Kidney epithelial cell (primary cell): Measurements from ENCODE around the gene NCKAP5. TPM values are rescaled to one million over a fixed set of nuclear protein-coding genes. Genes with fewer than 3 reads are reported as not detected.

ENCODE experiments used
- DNase-seq: peaks from one replicate; pipeline ENCODE4 v3.0.0-alpha.2; 2010; ENCODE audit warnings: low read depth
- H3K27me3 ChIP-seq: 2 replicates; pipeline ENCODE4 v1.6.0; 2011; ENCODE audit warnings: low read length; ENCODE audit not compliant: control insufficient read depth, insufficient read depth
- H3K36me3 ChIP-seq: 2 replicates; pipeline ENCODE4 v1.5.1; 2011; ENCODE audit warnings: low read length; ENCODE audit not compliant: control insufficient read depth, insufficient read depth
- H3K4me3 ChIP-seq: 2 replicates; pipeline ENCODE4 v1.5.1; 2011; ENCODE audit warnings: low read depth, mild to moderate bottlenecking, control low read depth, low read length
- total RNA-seq: library from RNA; depleted of rRNA; stranded (reverse); fragments of >200 nt; gene quantifications from 2 replicates; pipeline ENCODE4 v1.2.3, GENCODE V29; 2015
- TF ChIP-seq, protein P1 (sequence below): IDR thresholded peaks from 2 replicates; pipeline ENCODE4 v1.5.1; 2011; ENCODE audit warnings: mild to moderate bottlenecking, moderate library complexity, low read length, control low read depth, inconsistent platforms; ENCODE audit not compliant: insufficient read depth, poor library complexity, severe bottlenecking

NCKAP5 gene
- total RNA-seq, 1 donor from 2014 or later, result 0.33 TPM

DNA sequence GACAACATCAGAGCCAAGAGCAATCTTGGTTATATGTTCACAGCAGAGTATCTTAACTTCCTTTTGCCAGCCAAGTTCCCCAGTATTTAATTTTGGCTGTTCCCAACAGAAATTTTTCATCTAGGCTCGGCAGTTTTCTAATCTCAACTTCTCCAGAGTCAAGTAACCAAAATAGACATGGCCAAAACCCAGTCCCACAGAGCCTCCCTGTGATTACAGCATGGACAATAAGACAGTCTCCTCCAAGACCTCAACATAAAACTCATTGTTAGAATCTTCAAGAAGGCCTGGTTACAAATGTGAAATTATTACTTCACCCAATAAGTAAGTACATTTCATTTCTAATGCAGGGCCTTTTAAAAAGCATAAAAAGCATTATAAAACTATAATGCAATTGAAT, 445.7 kb downstream of the NCKAP5 start:
- no peak for DNase-seq
- no peaks in the 10 kb centered on the region for H3K36me3 ChIP-seq
- H3K4me3 ChIP-seq, result no peak overlapping the region
- H3K27me3 ChIP-seq, result no peaks in the 10 kb centered on the region
- TF ChIP-seq, protein P1, sequence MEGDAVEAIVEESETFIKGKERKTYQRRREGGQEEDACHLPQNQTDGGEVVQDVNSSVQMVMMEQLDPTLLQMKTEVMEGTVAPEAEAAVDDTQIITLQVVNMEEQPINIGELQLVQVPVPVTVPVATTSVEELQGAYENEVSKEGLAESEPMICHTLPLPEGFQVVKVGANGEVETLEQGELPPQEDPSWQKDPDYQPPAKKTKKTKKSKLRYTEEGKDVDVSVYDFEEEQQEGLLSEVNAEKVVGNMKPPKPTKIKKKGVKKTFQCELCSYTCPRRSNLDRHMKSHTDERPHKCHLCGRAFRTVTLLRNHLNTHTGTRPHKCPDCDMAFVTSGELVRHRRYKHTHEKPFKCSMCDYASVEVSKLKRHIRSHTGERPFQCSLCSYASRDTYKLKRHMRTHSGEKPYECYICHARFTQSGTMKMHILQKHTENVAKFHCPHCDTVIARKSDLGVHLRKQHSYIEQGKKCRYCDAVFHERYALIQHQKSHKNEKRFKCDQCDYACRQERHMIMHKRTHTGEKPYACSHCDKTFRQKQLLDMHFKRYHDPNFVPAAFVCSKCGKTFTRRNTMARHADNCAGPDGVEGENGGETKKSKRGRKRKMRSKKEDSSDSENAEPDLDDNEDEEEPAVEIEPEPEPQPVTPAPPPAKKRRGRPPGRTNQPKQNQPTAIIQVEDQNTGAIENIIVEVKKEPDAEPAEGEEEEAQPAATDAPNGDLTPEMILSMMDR, result no peak

DNA sequence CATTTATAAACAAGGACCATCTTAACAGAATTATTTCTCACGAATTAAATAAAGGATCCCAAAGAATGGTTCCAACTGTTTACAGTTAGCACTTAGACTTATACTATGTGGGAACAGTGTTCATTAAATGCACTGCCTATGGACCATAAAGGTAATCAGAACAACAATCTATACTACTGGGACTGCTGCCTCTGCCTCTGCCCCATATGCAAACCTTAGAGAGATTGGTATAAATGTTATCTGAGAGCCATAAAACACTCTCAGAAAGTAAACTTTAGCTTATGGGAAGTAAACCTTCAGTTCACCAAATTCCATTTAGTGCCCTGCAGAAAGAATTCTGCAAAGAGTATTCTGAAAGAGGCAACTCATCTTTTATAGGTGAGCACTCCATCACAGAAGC, 448.0 kb downstream of the NCKAP5 start:
- H3K36me3 ChIP-seq, result no peaks in the 10 kb centered on the region
- no peak for DNase-seq
- no peak overlapping the region for H3K4me3 ChIP-seq
- TF ChIP-seq, protein P1, result no peak
- H3K27me3 ChIP-seq, result no peaks in the 10 kb centered on the region

DNA sequence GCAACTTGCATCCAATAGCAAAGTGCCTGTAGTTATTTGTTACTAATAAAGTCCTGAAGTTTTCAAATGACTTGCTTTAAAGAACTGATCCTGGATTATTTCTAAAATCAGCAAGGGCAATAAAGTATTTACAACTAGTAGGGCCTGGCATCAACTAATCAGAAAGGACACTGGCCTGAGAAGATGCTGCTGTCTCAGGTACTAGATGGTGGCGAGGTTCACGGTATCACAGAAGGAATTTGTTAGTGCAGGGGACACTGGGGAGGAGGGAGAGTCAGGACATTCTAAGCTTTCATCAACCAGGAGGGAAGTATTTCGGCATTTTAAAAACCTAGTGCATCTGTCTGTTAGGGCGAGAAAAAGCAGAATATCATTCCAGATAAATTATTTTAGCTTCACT, 458.1 kb downstream of the NCKAP5 start:
- TF ChIP-seq, protein P1, result no peak
- Histone ChIP-seq H3K27me3 (no peaks in the 10 kb centered on the region), H3K36me3 (no peaks in the 10 kb centered on the region), H3K4me3 (no peak overlapping the region)
- no peak for DNase-seq

DNA sequence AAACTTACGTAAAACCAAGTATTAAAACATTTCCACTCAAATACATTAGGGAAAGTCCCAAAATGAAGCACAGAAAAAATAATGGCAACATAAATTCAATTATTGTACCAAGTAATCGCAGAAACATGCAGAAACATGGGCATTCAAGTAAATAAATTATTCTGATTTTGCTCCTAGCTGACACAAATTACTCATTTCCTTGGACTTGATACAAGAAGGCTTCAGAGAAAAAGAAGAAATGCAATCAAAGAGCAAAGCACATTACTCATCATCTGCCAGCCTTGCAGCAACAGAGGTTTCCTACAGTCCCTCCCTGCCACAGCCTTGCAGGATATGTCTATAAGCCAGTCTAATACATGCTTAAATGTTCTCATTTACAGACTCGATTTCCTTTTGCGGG, 458.5 kb downstream of the NCKAP5 start:
- peak; percentile 23 for DNase-seq
- Histone ChIP-seq H3K4me3 (no peak overlapping the region), H3K36me3 (no peaks in the 10 kb centered on the region), H3K27me3 (no peaks in the 10 kb centered on the region)
- TF ChIP-seq, protein P1, result no peak

DNA sequence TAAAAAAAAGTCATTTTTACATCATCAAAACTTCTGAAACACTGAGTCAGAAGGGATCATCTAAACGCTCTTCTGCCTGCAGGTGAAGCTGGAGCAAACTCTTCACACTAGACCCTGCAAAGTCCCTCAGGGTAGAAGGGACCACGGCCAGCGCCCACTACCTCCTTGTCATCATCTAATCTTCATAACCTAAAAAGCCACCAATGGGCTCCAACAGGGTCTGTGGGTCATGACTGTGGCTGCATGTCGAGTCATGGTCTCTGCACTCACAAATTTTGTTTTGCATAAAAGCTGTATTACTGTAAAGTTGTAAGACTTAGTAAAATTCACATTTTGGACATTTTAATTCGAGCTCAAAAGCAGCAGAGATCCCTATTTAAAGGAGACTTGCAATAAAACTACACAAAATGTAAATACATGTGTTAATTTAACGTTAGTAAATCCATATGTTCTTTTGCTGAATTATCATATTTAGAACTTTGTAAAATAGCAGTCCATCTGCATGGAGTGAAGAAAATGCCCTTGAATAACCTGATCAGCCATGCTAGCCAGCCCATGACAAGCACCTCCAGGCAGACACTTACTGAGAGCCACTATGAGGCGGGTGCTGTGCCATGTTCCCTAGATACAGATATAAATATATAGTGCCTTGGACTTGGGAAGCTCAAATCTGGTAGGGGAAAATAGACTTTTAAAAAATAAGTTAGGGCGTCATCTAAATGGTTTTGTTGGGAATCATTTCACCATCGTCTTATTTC, 461.0 kb downstream of the NCKAP5 start:
- Histone ChIP-seq H3K36me3 (no peaks in the 10 kb centered on the region), H3K4me3 (no peak overlapping the region), H3K27me3 (no peaks in the 10 kb centered on the region)
- TF ChIP-seq, protein P1, result no peak
- DNase-seq, result no peak

DNA sequence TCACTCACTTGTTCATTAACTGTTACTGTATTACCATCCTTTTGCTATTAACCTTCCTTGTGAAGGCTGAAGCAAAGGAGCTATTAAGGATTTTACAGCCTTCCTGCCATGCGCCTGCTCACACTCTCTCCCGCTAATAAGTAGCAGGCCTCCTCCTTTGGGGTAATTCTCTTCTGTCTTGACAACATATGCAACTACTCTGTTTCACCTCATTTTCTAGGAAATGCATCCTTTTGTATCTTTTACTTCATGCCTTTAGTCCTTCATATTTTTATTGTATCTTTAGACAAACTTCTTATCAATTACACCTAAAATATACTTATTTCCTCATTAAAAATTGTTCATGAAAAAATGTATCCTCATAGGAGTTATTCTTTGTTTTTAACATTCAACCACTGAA, 463.4 kb downstream of the NCKAP5 start:
- Histone ChIP-seq H3K36me3 (no peaks in the 10 kb centered on the region), H3K27me3 (no peaks in the 10 kb centered on the region), H3K4me3 (no peak overlapping the region)
- TF ChIP-seq, protein P1, result no peak
- DNase-seq, result no peak
